ENCODE data around the gene RORC. TPM values are rescaled to one million over a fixed set of nuclear protein-coding genes. Genes with fewer than 3 reads are reported as not detected.

RORC gene
- total RNA-seq, 1 donor from 2014 or later = not detected

GRCh38 chr1:151829352-151830046, 2.1 kb downstream of the RORC start:
- no peak for DNase-seq
- no peaks in the 10 kb centered on the region for H3K36me3 Mint-ChIP-seq (ENCODE audit: unreplicated experiment)
- H3K27ac Mint-ChIP-seq (ENCODE audit: unreplicated experiment) = peak overlapping the region; percentile 13
- no peak overlapping the region for H3K4me3 Mint-ChIP-seq (ENCODE audit: unreplicated experiment)
- H3K9me3 Mint-ChIP-seq (ENCODE audit: unreplicated experiment) = peaks cover 3% of the 10 kb centered on the region
- TF ChIP-seq CTCF (IDR thresholded peaks at IDR 0.05; ENCODE audit: partially characterized antibody, unreplicated experiment) = no peak
- peaks cover 7% of the 10 kb centered on the region for H3K4me1 Mint-ChIP-seq (ENCODE audit: low read depth, unreplicated experiment)
- peaks cover 16% of the 10 kb centered on the region for H3K27me3 Mint-ChIP-seq (ENCODE audit: unreplicated experiment)

- H3K4me3 Mint-ChIP-seq (ENCODE audit: unreplicated experiment) = no peak overlapping the region
- peaks cover 3% of the 10 kb centered on the region for H3K9me3 Mint-ChIP-seq (ENCODE audit: unreplicated experiment)
- peak overlapping the region; percentile 13 for H3K27ac Mint-ChIP-seq (ENCODE audit: unreplicated experiment)
- no peaks in the 10 kb centered on the region for H3K36me3 Mint-ChIP-seq (ENCODE audit: unreplicated experiment)
- peaks cover 7% of the 10 kb centered on the region for H3K4me1 Mint-ChIP-seq (ENCODE audit: low read depth, unreplicated experiment)
- no peak for TF ChIP-seq CTCF (IDR thresholded peaks at IDR 0.05; ENCODE audit: partially characterized antibody, unreplicated experiment)
- peaks cover 17% of the 10 kb centered on the region for H3K27me3 Mint-ChIP-seq (ENCODE audit: unreplicated experiment)
- DNase-seq = no peak
These were observed 2.7 kb downstream of the RORC start for GRCh38 chr1:151828921-151829320.

- Mint-ChIP-seq H3K27ac (ENCODE audit: unreplicated experiment) (no peak overlapping the region), H3K9me3 (ENCODE audit: unreplicated experiment) (peaks cover 7% of the 10 kb centered on the region), H3K27me3 (ENCODE audit: unreplicated experiment) (peaks cover 19% of the 10 kb centered on the region), H3K4me3 (ENCODE audit: unreplicated experiment) (no peak overlapping the region), H3K36me3 (ENCODE audit: unreplicated experiment) (no peaks in the 10 kb centered on the region), H3K4me1 (ENCODE audit: low read depth, unreplicated experiment) (peaks cover 7% of the 10 kb centered on the region)
- TF ChIP-seq CTCF (IDR thresholded peaks at IDR 0.05; ENCODE audit: partially characterized antibody, unreplicated experiment) = no peak
- no peak for DNase-seq
These were observed 3.7 kb downstream of the RORC start for GRCh38 chr1:151827853-151828252.

GRCh38 chr1:151825751-151826660, 5.6 kb downstream of the RORC start:
- no peaks in the 10 kb centered on the region for H3K36me3 Mint-ChIP-seq (ENCODE audit: unreplicated experiment)
- H3K27me3 Mint-ChIP-seq (ENCODE audit: unreplicated experiment) = peaks cover 21% of the 10 kb centered on the region
- TF ChIP-seq CTCF (IDR thresholded peaks at IDR 0.05; ENCODE audit: partially characterized antibody, unreplicated experiment) = no peak
- no peak for DNase-seq
- peaks cover 7% of the 10 kb centered on the region for H3K4me1 Mint-ChIP-seq (ENCODE audit: low read depth, unreplicated experiment)
- no peak overlapping the region for H3K4me3 Mint-ChIP-seq (ENCODE audit: unreplicated experiment)
- peaks cover 6% of the 10 kb centered on the region for H3K9me3 Mint-ChIP-seq (ENCODE audit: unreplicated experiment)
- H3K27ac Mint-ChIP-seq (ENCODE audit: unreplicated experiment) = no peak overlapping the region

GRCh38 chr1:151825204-151825603, 6.4 kb downstream of the RORC start:
- no peak for DNase-seq
- Mint-ChIP-seq H3K4me1 (ENCODE audit: low read depth, unreplicated experiment) (peaks cover 7% of the 10 kb centered on the region), H3K27me3 (ENCODE audit: unreplicated experiment) (peaks cover 19% of the 10 kb centered on the region), H3K9me3 (ENCODE audit: unreplicated experiment) (peaks cover 6% of the 10 kb centered on the region), H3K36me3 (ENCODE audit: unreplicated experiment) (no peaks in the 10 kb centered on the region), H3K27ac (ENCODE audit: unreplicated experiment) (no peak overlapping the region), H3K4me3 (ENCODE audit: unreplicated experiment) (no peak overlapping the region)
- TF ChIP-seq CTCF (IDR thresholded peaks at IDR 0.05; ENCODE audit: partially characterized antibody, unreplicated experiment) = no peak
